ENCODE results near the gene KCNIP1. TPM values are rescaled to one million over a fixed set of nuclear protein-coding genes. Genes with fewer than 3 reads are reported as not detected.

KCNIP1 gene
- total RNA-seq, 4 donors from 2014 or later, result not detected

DNA sequence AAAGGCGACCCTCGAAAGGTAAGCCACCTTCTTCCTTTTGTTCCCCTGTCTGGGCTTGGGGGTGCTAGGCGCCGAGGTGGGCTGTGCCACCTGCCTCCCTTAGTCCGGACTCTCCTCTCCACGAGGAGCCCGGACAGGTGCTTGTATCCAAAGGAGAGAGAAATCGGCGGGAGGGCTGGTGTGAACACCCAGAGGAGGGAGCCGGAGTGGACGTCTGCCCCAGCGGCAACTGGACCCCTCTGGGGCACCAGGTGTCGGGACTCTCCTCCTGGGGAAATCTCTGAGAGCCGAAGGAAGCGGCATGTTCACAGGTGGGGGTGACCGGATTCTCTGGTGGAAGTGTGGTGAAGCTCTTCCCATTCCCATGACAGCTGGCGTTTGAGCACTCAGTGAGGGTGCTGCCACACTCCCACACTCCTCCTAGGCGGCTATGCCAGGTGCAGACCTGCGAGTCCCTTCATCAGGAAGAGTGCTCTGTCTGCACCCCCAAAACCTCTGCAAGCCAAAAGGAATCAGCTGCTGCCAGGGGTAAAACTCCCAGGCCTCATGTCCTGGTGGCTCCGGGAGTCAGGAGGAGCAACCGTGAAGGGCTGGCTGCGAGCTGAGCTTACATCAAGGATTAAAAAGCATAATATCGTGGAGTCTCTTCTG, 921 bp downstream of the KCNIP1 start:
- Histone ChIP-seq H3K4me1 (peaks cover 0 to 10% (median 2%) of the 10 kb centered on the region in 3 donors), H3K27ac (no peak overlapping the region), H3K36me3 (no peaks in the 10 kb centered on the region), H3K27me3 (peaks cover 0 to 66% (median 2%) of the 10 kb centered on the region in 4 donors), H3K9me3 (peaks cover 0 to 5% (median 0%) of the 10 kb centered on the region in 3 donors), H3K4me3 (no peak overlapping the region)
- whole genome bisulfite sequencing, 2 donors, result 81 to 92% methylated on average over 6 to 7 of the region's 23 CpGs
- no peak for TF ChIP-seq POLR2A (IDR thresholded peaks at IDR 0.05)
- TF ChIP-seq, protein P1, sequence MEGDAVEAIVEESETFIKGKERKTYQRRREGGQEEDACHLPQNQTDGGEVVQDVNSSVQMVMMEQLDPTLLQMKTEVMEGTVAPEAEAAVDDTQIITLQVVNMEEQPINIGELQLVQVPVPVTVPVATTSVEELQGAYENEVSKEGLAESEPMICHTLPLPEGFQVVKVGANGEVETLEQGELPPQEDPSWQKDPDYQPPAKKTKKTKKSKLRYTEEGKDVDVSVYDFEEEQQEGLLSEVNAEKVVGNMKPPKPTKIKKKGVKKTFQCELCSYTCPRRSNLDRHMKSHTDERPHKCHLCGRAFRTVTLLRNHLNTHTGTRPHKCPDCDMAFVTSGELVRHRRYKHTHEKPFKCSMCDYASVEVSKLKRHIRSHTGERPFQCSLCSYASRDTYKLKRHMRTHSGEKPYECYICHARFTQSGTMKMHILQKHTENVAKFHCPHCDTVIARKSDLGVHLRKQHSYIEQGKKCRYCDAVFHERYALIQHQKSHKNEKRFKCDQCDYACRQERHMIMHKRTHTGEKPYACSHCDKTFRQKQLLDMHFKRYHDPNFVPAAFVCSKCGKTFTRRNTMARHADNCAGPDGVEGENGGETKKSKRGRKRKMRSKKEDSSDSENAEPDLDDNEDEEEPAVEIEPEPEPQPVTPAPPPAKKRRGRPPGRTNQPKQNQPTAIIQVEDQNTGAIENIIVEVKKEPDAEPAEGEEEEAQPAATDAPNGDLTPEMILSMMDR (IDR thresholded peaks at IDR 0.05), result no peak
- DNase-seq, result no peak
- intact Hi-C loops (cut with DNase I), result no loop called here

DNA sequence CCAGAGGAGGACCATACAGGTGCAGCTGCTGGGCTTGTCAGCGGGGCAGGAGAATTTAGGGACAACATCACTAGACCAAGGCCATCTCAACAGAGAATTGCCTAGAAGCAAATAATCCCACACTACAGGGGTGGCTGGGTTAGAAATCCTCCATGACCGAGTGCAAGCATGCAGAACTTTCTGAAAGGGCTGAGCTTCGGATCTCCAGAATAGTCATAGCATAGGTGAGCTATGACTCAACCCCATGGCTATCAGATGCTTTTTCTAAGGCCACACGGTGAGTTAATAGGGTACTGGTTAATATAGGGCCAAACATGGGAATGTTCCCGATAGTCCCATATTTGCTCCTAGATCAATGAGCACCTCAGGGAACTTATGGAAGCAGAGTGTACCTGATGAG, 4.2 kb downstream of the KCNIP1 start:
- whole genome bisulfite sequencing, 2 donors, result 82 to 83% methylated on average over 3 to 5 of the region's 5 CpGs
- peaks cover 0 to 38% (median 2%) of the 10 kb centered on the region in 4 donors for H3K27me3 ChIP-seq
- H3K27ac ChIP-seq, result no peak overlapping the region
- intact Hi-C loops (cut with DNase I), result no loop called here
- TF ChIP-seq, protein P1 (IDR thresholded peaks at IDR 0.05), result no peak
- no peaks in the 10 kb centered on the region for H3K36me3 ChIP-seq
- H3K4me3 ChIP-seq, result no peak overlapping the region
- no peaks in the 10 kb centered on the region for H3K9me3 ChIP-seq
- DNase-seq, result no peak
- peaks cover 0 to 10% (median 2%) of the 10 kb centered on the region in 3 donors for H3K4me1 ChIP-seq

DNA sequence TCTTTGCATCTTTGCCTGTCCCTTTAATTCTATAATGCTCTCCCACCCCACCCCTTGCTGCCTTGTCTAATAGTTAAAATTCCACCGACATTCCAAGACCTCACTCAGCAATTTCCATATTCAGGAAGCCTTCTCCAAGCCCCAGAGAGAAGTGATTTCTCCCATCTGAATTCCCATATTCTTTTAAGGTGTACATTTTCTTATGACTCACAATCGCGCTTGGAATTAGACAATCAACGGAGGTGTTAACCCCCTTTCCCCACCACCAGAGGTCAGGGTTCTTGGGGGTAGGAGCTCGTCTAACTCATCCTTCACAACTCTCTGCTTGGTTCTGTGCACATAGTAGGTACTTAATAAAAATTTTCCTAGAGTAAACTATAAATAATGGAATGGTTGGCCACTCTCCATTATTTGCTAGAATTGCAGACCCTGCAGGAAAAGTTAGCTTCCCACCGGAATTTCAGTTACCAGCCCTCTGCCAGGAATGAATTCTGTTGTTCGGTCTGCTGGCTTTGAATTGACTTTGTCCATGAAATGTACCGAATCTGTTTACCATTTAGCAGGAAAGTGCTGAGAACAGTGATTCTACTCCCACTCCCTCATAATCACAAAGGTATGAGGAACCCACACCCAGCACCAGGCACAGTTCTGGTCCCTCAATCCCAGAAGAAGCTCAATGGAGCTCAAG, 5.0 kb downstream of the KCNIP1 start:
- H3K27me3 ChIP-seq, result peaks cover 0 to 31% (median 2%) of the 10 kb centered on the region in 4 donors
- TF ChIP-seq POLR2A (IDR thresholded peaks at IDR 0.05), result no peak
- TF ChIP-seq, protein P1 (IDR thresholded peaks at IDR 0.05), result no peak
- H3K27ac ChIP-seq, result no peak overlapping the region
- no peaks in the 10 kb centered on the region for H3K9me3 ChIP-seq
- DNase-seq, result no peak
- intact Hi-C loops (cut with DNase I), result no loop called here
- H3K36me3 ChIP-seq, result no peaks in the 10 kb centered on the region
- no peak overlapping the region for H3K4me3 ChIP-seq
- peaks cover 0 to 6% (median 2%) of the 10 kb centered on the region in 3 donors for H3K4me1 ChIP-seq
- 64 to 74% methylated on average over 7 to 8 of the region's 8 CpGs for WGBS, 2 donors

DNA sequence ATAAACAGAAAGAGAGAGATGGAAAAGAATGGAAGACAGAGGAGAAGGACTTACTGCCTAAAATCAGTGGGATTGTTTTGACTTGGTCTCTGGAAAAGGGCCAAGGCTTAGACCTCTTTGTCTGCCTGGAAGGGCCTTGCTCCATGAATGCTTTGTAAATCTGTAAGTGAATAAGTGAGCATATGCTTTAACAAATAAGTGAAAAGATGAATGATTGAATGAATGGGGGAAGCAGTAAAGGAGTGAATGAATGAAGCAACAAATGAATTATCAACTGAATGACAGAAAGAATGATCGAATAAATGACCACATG, 5.5 kb downstream of the KCNIP1 start:
- 70 to 88% methylated on average over 1 of the region's 1 CpG for WGBS, 2 donors
- intact Hi-C loops (cut with DNase I), result no loop called here
- TF ChIP-seq POLR2A (IDR thresholded peaks at IDR 0.05), result no peak
- TF ChIP-seq, protein P1 (IDR thresholded peaks at IDR 0.05), result no peak

DNA sequence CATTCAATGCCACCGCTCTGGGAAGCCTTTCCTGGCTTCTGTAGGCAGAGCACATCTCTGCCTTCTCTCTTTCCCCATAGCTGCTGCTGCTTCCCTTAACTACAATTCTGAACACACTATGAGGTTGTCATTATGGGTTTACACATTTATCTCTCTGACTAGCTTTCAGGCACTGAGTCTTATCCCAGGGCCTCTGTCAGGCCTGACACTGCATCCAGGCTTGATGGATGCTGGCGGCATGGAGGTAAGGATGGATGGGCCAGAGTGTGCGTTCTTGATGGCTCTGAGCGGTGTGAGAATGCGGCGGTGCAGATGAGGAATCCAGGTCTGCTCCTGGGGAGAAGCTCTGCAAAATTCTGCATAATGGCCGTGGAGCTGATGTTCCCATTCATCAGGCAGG, 6.3 kb downstream of the KCNIP1 start:
- Histone ChIP-seq H3K27me3 (peaks cover 0 to 17% (median 0%) of the 10 kb centered on the region in 4 donors), H3K36me3 (no peaks in the 10 kb centered on the region), H3K4me1 (no peaks in the 10 kb centered on the region), H3K4me3 (no peak overlapping the region), H3K9me3 (no peaks in the 10 kb centered on the region), H3K27ac (no peak overlapping the region)
- no peak for DNase-seq
- intact Hi-C loops (cut with DNase I), result no loop called here
- TF ChIP-seq, protein P1 (IDR thresholded peaks at IDR 0.05), result no peak
- no peak for TF ChIP-seq POLR2A (IDR thresholded peaks at IDR 0.05)
- WGBS, 2 donors, result 75 to 82% methylated on average over 2 to 6 of the region's 7 CpGs

More for the DNA sequence above, 5.5 kb downstream of the KCNIP1 start:
- no peaks in the 10 kb centered on the region for H3K9me3 ChIP-seq
- DNase-seq, result no peak
- peaks cover 0 to 1% (median under 1%) of the 10 kb centered on the region in 3 donors for H3K4me1 ChIP-seq
- no peaks in the 10 kb centered on the region for H3K36me3 ChIP-seq
- H3K4me3 ChIP-seq, result no peak overlapping the region
- H3K27me3 ChIP-seq, result peaks cover 0 to 26% (median 2%) of the 10 kb centered on the region in 4 donors
- H3K27ac ChIP-seq, result no peak overlapping the region

All from esophagus squamous epithelium (tissue), 5 donors.